Caco-2 (cell line): ENCODE results near the gene ZDHHC6. TPM values are rescaled to one million over a fixed set of nuclear protein-coding genes. Genes with fewer than 3 reads are reported as not detected.

Experiments used
- BruUV-seq: library from RNA; stranded (reverse); fragments of 400-500 nt; replicated peaks from 2 replicates; lab custom pipeline; 2021; lab: Mats Ljungman, UMichigan
- CTCF ChIA-PET: fragments of 300-600 bp; sonication (Branson Sonifier 250); formaldehyde crosslinking; loops from one replicate; lab custom pipeline; 2022; ENCODE audit warnings: antibody characterized with exemption; lab: Charles Lee
- POLR2A ChIA-PET: fragments of 300-600 bp; sonication (Branson Sonifier 250); formaldehyde crosslinking; loops from one replicate; lab custom pipeline; 2022; ENCODE audit warnings: antibody characterized with exemption; lab: Charles Lee
- DNase-seq, 2 experiments: peaks; one replicate each; pipeline versions ENCODE4 v3.0.0 to v3.0.0-alpha.2; 2020 to 2022
- H3K27me3 ChIP-seq: replicated peaks from 2 replicates; pipeline ENCODE4 v1.6.0; 2011; ENCODE audit warnings: low read length; ENCODE audit not compliant: control insufficient read depth, insufficient read depth
- H3K36me3 ChIP-seq: 2 replicates; pipeline ENCODE4 v1.5.1; 2011; ENCODE audit warnings: low read length; ENCODE audit not compliant: control insufficient read depth, insufficient read depth
- H3K4me1 ChIP-seq: fragments of 250-450 bp; sonication (Bioruptor Pico); 2 replicates; pipeline ENCODE4 v1.5.1; 2020; ENCODE audit warnings: mild to moderate bottlenecking
- H3K4me3 ChIP-seq: 2 replicates; pipeline ENCODE4 v1.5.1; 2011; ENCODE audit warnings: low read depth, mild to moderate bottlenecking, control low read depth, low read length
- H3K9me3 ChIP-seq: fragments of 250-450 bp; sonication (Bioruptor Pico); 2 replicates; pipeline ENCODE4 v1.5.1; 2020; ENCODE audit warnings: mild to moderate bottlenecking, moderate library complexity
- H3K27ac Mint-ChIP-seq: one replicate; pipeline ENCODE4 v1.8.0; 2022; ENCODE audit warnings: mixed read lengths; ENCODE audit not compliant: unreplicated experiment
- H3K27me3 Mint-ChIP-seq: one replicate; pipeline ENCODE4 v1.8.0; 2022; ENCODE audit warnings: mixed read lengths; ENCODE audit not compliant: insufficient read depth, unreplicated experiment
- H3K36me3 Mint-ChIP-seq: one replicate; pipeline ENCODE4 v1.8.0; 2022; ENCODE audit warnings: mild to moderate bottlenecking, mixed read lengths; ENCODE audit not compliant: insufficient read depth, unreplicated experiment
- H3K4me1 Mint-ChIP-seq: one replicate; pipeline ENCODE4 v1.8.0; 2022; ENCODE audit warnings: low read depth, mixed read lengths; ENCODE audit not compliant: unreplicated experiment
- H3K4me3 Mint-ChIP-seq: one replicate; pipeline ENCODE4 v1.8.0; 2022; ENCODE audit warnings: mild to moderate bottlenecking, moderate library complexity, mixed read lengths; ENCODE audit not compliant: unreplicated experiment
- H3K9me3 Mint-ChIP-seq: one replicate; pipeline ENCODE4 v1.8.0; 2022; ENCODE audit warnings: mixed read lengths; ENCODE audit not compliant: unreplicated experiment
- intact Hi-C: fragments of 100-400 bp; cut with micrococcal nuclease; formaldehyde crosslinking; loops from one replicate; pipeline ENCODE4 v1.10.0; 2022; ENCODE audit not compliant: unreplicated experiment
- total RNA-seq: library from RNA; stranded (reverse); gene quantifications from 2 replicates; pipeline ENCODE4 v1.2.3, GENCODE V29; 2022
- TF ChIP-seq, protein P1 (sequence below), 2 experiments: fragments of 200-600 bp in 1 of 2; IDR thresholded peaks; 1 replicate in 1 of 2; 2 replicates in 1 of 2; pipeline versions ENCODE4 v1.5.1 to v1.8.0; 2011 to 2022; ENCODE audit warnings: antibody characterized with exemption in 1 of 2, control low read depth in 1 of 2, inconsistent platforms in 1 of 2, low read depth in 1 of 2, low read length in 1 of 2, mild to moderate bottlenecking in 1 of 2, moderate library complexity in 1 of 2; ENCODE audit not compliant: insufficient read depth in 1 of 2, severe bottlenecking in 1 of 2, unreplicated experiment in 1 of 2

ZDHHC6 gene
- total RNA-seq, 1 experiment from 2014 or later, result 47.4 TPM

DNA sequence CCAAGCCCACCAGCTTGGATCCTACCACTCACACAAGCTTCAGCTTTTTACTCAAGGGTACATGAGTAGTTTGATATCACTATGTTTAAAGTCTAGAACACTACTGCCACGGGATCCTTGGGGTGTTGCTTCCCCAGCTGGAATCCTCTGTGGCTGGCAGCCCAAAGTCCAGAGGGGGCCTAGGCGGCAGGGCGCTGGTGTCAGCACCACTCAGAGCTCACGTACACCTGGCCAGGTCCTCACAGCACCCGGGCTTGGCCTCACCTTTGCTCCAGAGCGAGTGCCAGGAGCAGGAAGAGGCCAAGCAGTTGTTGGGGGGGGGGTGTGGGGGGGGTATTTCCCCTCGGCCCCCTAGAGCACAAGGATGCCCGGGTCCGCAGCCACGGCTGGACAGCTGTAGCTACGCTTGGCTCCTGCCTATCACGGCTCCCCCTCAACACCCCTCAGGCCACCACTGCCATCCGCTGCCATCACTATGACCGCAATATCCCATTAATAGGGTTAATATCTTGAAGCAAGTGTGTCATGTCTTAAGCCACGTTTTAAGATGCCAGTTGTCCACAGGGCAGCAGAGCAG, 17.0 kb downstream of the ZDHHC6 start:
- peaks cover 43% of the 10 kb centered on the region for H3K36me3 Mint-ChIP-seq
- H3K27ac Mint-ChIP-seq, result no peak overlapping the region
- TF ChIP-seq, protein P1, sequence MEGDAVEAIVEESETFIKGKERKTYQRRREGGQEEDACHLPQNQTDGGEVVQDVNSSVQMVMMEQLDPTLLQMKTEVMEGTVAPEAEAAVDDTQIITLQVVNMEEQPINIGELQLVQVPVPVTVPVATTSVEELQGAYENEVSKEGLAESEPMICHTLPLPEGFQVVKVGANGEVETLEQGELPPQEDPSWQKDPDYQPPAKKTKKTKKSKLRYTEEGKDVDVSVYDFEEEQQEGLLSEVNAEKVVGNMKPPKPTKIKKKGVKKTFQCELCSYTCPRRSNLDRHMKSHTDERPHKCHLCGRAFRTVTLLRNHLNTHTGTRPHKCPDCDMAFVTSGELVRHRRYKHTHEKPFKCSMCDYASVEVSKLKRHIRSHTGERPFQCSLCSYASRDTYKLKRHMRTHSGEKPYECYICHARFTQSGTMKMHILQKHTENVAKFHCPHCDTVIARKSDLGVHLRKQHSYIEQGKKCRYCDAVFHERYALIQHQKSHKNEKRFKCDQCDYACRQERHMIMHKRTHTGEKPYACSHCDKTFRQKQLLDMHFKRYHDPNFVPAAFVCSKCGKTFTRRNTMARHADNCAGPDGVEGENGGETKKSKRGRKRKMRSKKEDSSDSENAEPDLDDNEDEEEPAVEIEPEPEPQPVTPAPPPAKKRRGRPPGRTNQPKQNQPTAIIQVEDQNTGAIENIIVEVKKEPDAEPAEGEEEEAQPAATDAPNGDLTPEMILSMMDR (IDR thresholded peaks at IDR 0.05; ENCODE audit: insufficient read depth in 1 of 2, low read depth in 1 of 2, low read length in 1 of 2, severe bottlenecking in 1 of 2, unreplicated experiment in 1 of 2), result no peak
- DNase-seq, result no peak
- no peaks in the 10 kb centered on the region for H3K9me3 Mint-ChIP-seq
- intact Hi-C loops, result loop anchor here (10.0 kb wide), 2 partner anchors 285 to 675 kb away; no protein-coding TSS in a partner anchor
- BruUV-seq, result no TSS peak
- H3K36me3 ChIP-seq, result peaks cover 2% of the 10 kb centered on the region; the same call in 1 of the 2 replicates
- POLR2A ChIA-PET, result interaction anchor here (0.5 to 0.6 kb wide), 2 partner anchors 17 to 158 kb away, joined by 3 read pairs; partner anchors contain the start of gene ZDHHC6
- no peaks in the 10 kb centered on the region for H3K27me3 ChIP-seq
- no peaks in the 10 kb centered on the region for H3K4me1 Mint-ChIP-seq
- CTCF ChIA-PET, result interaction anchor here (0.6 kb wide), 1 partner anchor 43 kb away, joined by 3 read pairs; no protein-coding TSS in a partner anchor
- no peak overlapping the region for H3K4me3 ChIP-seq
- no peaks in the 10 kb centered on the region for H3K4me1 ChIP-seq
- no peaks in the 10 kb centered on the region for H3K9me3 ChIP-seq
- no peaks in the 10 kb centered on the region for H3K27me3 Mint-ChIP-seq
- no peak overlapping the region for H3K4me3 Mint-ChIP-seq

DNA sequence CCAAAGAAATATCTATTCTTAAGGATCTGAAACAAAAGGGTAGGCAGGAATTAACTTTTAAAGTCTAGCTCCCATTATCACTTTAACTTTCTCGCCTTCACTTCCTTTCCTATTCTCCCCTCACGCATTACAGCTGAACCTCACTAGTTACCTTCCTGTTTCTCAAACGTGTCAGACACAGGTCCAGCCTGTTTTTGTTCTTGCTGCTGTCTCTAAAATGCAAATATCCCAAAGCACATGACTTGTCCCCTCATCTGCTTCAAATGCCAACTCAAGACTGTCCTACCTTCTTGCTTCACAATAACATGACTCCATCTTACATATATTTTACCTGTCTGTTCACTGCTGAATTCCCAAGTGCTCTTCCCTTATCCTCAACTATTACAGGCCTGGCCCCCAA, 17.6 kb downstream of the ZDHHC6 start:
- Mint-ChIP-seq H3K4me3 (no peak overlapping the region), H3K27ac (no peak overlapping the region), H3K36me3 (peaks cover 43% of the 10 kb centered on the region), H3K4me1 (no peaks in the 10 kb centered on the region), H3K27me3 (no peaks in the 10 kb centered on the region), H3K9me3 (no peaks in the 10 kb centered on the region)
- H3K27me3 ChIP-seq, result no peaks in the 10 kb centered on the region
- intact Hi-C loops, result no loop called here
- ChIA-PET CTCF (interaction anchor here (0.6 kb wide), 1 partner anchor 44 kb away, joined by 3 read pairs; no protein-coding TSS in a partner anchor), POLR2A (interaction anchor here (0.6 kb wide), 1 partner anchor 159 kb away, joined by 3 read pairs; no protein-coding TSS in a partner anchor)
- H3K9me3 ChIP-seq, result no peaks in the 10 kb centered on the region
- H3K36me3 ChIP-seq, result peaks cover 2% of the 10 kb centered on the region; the same call in 1 of the 2 replicates
- TF ChIP-seq, protein P1 (IDR thresholded peaks at IDR 0.05; ENCODE audit: insufficient read depth in 1 of 2, low read depth in 1 of 2, low read length in 1 of 2, severe bottlenecking in 1 of 2, unreplicated experiment in 1 of 2), result no peak
- DNase-seq, result no peak
- H3K4me3 ChIP-seq, result no peak overlapping the region
- no peaks in the 10 kb centered on the region for H3K4me1 ChIP-seq
- no TSS peak for BruUV-seq

DNA sequence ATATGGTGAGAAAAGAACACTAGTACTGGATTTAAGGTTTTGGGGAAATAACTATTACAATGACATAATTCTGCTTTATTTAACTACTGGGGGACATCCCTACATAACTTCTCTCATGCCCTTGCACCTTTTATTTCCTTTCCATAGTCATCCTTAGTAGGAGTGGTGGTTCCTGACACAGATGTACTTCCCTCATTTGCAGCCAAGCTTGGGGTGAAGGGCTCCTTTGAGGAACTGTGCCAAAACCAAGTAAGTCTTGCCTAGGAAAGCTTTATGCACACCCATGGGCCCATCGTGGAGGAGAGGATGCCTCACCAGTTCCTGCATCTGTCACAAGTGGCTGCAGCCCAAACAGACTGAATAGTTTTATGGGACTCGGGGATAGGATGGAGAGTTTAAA, 20.6 kb downstream of the ZDHHC6 start:
- intact Hi-C loops, result no loop called here
- no peak for DNase-seq
- no peak overlapping the region for H3K27ac Mint-ChIP-seq
- Histone ChIP-seq H3K27me3 (no peaks in the 10 kb centered on the region), H3K4me1 (no peaks in the 10 kb centered on the region), H3K9me3 (no peaks in the 10 kb centered on the region), H3K36me3 (peaks cover 2% of the 10 kb centered on the region; the same call in 1 of the 2 replicates), H3K4me3 (no peak overlapping the region)
- no TSS peak for BruUV-seq
- H3K9me3 Mint-ChIP-seq, result no peaks in the 10 kb centered on the region
- H3K36me3 Mint-ChIP-seq, result peaks cover 33% of the 10 kb centered on the region
- no peaks in the 10 kb centered on the region for H3K27me3 Mint-ChIP-seq
- TF ChIP-seq, protein P1 (IDR thresholded peaks at IDR 0.05; ENCODE audit: insufficient read depth in 1 of 2, low read depth in 1 of 2, low read length in 1 of 2, severe bottlenecking in 1 of 2, unreplicated experiment in 1 of 2), result no peak
- ChIA-PET CTCF (interaction anchor here (1.2 kb wide), 1 partner anchor 10 kb away, joined by 3 read pairs; no protein-coding TSS in a partner anchor), POLR2A (no interaction called here)
- no peak overlapping the region for H3K4me3 Mint-ChIP-seq
- no peaks in the 10 kb centered on the region for H3K4me1 Mint-ChIP-seq
